ENCODE measurements around the gene SORCS2. TPM values are rescaled to one million over a fixed set of nuclear protein-coding genes. Genes with fewer than 3 reads are reported as not detected.

The SORCS2 gene
- total RNA-seq, 1 donor from 2014 or later, result 7.1 TPM

DNA sequence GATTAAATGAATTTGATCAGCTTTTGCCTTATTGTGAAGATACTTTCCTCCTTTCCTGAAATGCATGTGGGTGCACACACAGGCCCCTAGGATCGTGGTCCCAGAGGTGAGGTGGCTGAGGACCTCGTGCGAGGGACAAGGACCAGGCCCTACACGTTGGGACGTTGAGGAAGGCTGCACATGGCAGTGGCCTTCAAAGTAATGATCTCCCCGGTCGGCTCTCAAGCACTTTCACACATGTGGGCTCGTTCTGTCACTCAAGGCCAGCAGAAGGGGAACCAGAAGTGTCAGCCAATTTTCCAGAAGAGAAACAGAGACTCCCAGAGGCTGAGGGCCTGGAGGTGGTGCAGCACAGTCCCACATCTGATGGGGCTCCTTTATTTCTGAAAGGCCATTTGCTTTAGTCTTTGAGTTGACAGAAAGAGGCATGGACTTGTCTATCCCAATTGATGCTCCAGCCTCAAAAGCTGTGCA lies 550.5 kb downstream of the SORCS2 start:
- Mint-ChIP-seq H3K27me3 (ENCODE audit: low read depth) (no peaks in the 10 kb centered on the region), H3K36me3 (no peaks in the 10 kb centered on the region), H3K9me3 (no peaks in the 10 kb centered on the region), H3K27ac (no peak overlapping the region), H3K4me1 (no peaks in the 10 kb centered on the region), H3K4me3 (no peak overlapping the region)
- TF ChIP-seq, protein P1, sequence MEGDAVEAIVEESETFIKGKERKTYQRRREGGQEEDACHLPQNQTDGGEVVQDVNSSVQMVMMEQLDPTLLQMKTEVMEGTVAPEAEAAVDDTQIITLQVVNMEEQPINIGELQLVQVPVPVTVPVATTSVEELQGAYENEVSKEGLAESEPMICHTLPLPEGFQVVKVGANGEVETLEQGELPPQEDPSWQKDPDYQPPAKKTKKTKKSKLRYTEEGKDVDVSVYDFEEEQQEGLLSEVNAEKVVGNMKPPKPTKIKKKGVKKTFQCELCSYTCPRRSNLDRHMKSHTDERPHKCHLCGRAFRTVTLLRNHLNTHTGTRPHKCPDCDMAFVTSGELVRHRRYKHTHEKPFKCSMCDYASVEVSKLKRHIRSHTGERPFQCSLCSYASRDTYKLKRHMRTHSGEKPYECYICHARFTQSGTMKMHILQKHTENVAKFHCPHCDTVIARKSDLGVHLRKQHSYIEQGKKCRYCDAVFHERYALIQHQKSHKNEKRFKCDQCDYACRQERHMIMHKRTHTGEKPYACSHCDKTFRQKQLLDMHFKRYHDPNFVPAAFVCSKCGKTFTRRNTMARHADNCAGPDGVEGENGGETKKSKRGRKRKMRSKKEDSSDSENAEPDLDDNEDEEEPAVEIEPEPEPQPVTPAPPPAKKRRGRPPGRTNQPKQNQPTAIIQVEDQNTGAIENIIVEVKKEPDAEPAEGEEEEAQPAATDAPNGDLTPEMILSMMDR (IDR thresholded peaks at IDR 0.05; ENCODE audit: unreplicated experiment), result no peak
- no peak for DNase-seq (ENCODE audit: low spot score in 2 of 2, unreplicated experiment in 2 of 2)

DNA sequence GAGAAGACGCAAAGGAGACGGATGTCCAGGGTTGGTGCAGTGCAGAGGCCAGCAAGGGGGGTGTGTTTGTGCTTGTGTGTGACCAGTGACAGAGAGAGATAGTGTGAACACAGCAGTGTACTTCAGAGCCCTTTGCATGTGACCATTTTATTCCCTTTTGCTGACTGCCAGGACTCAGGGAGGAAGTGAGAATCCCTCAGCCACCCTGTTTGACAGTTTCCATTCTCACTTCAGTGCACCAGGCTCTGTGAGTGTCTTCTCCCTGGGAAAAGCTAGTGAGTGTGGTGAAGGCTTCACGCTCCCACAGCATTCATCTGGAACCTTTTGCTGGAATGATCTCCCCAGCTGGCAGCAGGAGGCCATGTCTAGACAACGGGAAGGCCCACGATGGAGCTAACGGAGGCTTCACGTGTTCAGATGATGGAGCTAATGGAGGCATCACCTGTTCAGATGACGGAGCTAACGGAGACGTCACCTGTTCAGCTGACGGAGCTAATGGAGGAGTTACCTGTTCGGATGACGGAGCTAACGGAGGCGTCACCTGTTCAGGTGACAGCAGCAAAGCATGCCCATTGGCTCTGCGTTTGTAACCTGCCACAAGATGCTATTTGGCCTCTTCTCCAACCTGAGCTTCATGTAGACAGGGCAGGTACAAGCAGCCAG lies 551.9 kb downstream of the SORCS2 start:
- no peaks in the 10 kb centered on the region for H3K27me3 Mint-ChIP-seq (ENCODE audit: low read depth)
- no peak for DNase-seq (ENCODE audit: low spot score in 2 of 2, unreplicated experiment in 2 of 2)
- H3K9me3 Mint-ChIP-seq, result no peaks in the 10 kb centered on the region
- H3K36me3 Mint-ChIP-seq, result no peaks in the 10 kb centered on the region
- H3K4me1 Mint-ChIP-seq, result peaks cover 4% of the 10 kb centered on the region
- TF ChIP-seq, protein P1 (IDR thresholded peaks at IDR 0.05; ENCODE audit: unreplicated experiment), result no peak
- no peak overlapping the region for H3K4me3 Mint-ChIP-seq
- no peak overlapping the region for H3K27ac Mint-ChIP-seq

DNA sequence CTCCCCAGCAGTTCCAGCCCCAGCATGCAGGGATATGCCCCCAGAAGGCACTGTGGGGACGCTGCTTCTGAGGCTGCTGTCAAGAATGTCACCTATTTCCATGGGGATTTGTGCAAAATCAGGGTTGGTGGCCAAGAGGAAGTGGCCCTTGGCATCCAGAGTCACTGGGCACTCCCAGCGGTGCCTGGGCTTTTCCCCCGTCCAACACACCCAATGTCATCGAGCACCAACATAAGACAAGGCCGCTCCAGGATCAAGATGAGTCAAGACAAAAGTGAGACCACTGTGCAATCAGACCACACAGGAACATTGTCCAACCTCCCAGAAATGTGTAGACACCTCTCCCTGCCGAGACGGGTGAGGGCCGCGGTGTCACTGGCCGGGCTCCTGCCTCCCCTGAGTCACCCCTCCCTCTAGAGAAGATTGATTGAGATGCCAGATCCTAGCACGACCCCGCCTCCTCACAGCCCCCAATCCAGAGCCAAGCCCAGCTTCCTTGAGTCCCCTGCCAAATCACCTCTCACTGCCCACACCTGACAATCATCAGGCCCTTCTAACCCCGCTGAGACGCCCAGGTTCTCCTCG lies 553.1 kb downstream of the SORCS2 start:
- no peak overlapping the region for H3K27ac Mint-ChIP-seq

DNA sequence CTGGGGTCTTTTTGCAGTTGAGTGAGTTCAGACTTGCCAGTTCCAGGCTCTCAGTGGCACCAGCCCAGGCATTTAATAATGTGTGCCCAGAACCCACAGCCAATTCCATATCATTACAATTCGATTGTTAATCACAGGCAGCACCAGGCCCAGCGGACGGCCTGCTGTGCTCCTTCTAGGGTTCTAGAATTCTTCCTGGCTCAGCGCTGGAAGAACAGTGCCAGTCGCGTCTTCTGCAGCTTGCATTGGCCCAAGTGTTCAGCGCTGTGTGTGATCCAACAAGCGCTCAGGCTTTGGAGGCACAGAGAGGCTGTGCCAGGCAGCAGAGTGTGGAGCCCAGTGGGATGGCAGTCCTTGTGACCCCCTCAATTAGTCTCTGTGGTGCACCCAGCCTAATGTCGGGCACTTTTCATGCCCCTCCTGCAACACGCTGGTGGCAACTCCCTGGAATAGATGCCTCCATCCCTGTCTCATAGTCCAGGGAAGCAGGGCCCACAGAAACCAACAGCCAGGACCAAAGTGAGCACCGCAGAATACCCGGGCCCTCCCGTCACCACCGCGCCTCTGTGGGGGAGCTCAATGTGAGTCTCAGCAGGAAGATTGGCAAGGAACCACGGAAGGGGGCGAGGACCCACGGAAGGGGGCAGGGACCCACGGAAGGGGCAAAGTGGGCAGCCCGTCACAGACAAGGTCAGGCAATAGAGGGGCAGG lies 554.2 kb downstream of the SORCS2 start:
- no peak for DNase-seq (ENCODE audit: low spot score in 2 of 2, unreplicated experiment in 2 of 2)
- Mint-ChIP-seq H3K27me3 (ENCODE audit: low read depth) (no peaks in the 10 kb centered on the region), H3K4me3 (no peak overlapping the region), H3K36me3 (peaks cover 2% of the 10 kb centered on the region), H3K4me1 (peaks cover 11% of the 10 kb centered on the region), H3K9me3 (no peaks in the 10 kb centered on the region), H3K27ac (no peak overlapping the region)
- TF ChIP-seq, protein P1 (IDR thresholded peaks at IDR 0.05; ENCODE audit: unreplicated experiment), result no peak

More for the DNA sequence above, 553.1 kb downstream of the SORCS2 start:
- Mint-ChIP-seq H3K36me3 (no peaks in the 10 kb centered on the region), H3K4me3 (no peak overlapping the region), H3K4me1 (peaks cover 10% of the 10 kb centered on the region), H3K27me3 (ENCODE audit: low read depth) (no peaks in the 10 kb centered on the region), H3K9me3 (no peaks in the 10 kb centered on the region)
- TF ChIP-seq, protein P1 (IDR thresholded peaks at IDR 0.05; ENCODE audit: unreplicated experiment), result no peak
- DNase-seq (ENCODE audit: low spot score in 2 of 2, unreplicated experiment in 2 of 2), result no peak

DNA sequence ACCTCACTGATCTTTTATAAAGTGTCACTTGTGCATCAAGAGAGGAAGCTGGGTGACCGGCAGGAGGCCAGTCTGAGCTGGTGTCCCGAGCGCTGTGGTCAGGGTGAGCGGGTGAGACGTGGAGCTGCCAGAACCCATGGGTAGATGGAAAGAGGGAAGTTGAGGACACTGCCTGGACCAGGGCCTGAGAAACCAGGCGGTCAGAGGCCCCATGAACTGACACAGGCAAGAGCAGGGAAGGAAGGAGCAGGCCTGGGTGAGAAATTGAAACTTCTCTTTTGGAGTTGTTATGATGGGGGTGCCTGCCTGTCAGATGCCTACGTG lies 554.7 kb downstream of the SORCS2 start:
- TF ChIP-seq, protein P1 (IDR thresholded peaks at IDR 0.05; ENCODE audit: unreplicated experiment), result no peak
- DNase-seq (ENCODE audit: low spot score in 2 of 2, unreplicated experiment in 2 of 2), result no peak
- Mint-ChIP-seq H3K27ac (no peak overlapping the region), H3K9me3 (no peaks in the 10 kb centered on the region), H3K4me1 (peaks cover 11% of the 10 kb centered on the region), H3K36me3 (peaks cover 2% of the 10 kb centered on the region), H3K4me3 (no peak overlapping the region), H3K27me3 (ENCODE audit: low read depth) (no peaks in the 10 kb centered on the region)

All from mesothelial cell of epicardium (in vitro differentiated cells).